RWPE1 (cell line): ENCODE measurements around the gene RNF2.

Experiments used
- CTCF ChIA-PET: fragments of 350-600 bp; sonication (Branson Sonifier 250); formaldehyde crosslinking; extraction: SDS; loops from one replicate; lab custom pipeline; 2021; lab: Yijun Ruan, JAX
- POLR2A ChIA-PET: fragments of 400-600 bp; formaldehyde crosslinking; extraction: SDS; loops from one replicate; lab custom pipeline; 2020; ENCODE audit warnings: antibody characterized with exemption; ENCODE audit not compliant: low non-redundant PET; lab: Yijun Ruan, JAX
- DNase-seq: peaks from one replicate; pipeline ENCODE4 v3.0.0; 2012; ENCODE audit warnings: low spot score
- H3K27ac ChIP-seq: fragments of 450-650 bp; 2 replicates; pipeline ENCODE4 v1.5.1; 2017
- TF ChIP-seq, protein P1 (sequence below): fragments of 450-650 bp; conservative IDR thresholded peaks from 2 replicates; pipeline ENCODE4 v1.5.1; 2017; ENCODE audit warnings: low read depth, mild to moderate bottlenecking

The RNF2 gene

DNA sequence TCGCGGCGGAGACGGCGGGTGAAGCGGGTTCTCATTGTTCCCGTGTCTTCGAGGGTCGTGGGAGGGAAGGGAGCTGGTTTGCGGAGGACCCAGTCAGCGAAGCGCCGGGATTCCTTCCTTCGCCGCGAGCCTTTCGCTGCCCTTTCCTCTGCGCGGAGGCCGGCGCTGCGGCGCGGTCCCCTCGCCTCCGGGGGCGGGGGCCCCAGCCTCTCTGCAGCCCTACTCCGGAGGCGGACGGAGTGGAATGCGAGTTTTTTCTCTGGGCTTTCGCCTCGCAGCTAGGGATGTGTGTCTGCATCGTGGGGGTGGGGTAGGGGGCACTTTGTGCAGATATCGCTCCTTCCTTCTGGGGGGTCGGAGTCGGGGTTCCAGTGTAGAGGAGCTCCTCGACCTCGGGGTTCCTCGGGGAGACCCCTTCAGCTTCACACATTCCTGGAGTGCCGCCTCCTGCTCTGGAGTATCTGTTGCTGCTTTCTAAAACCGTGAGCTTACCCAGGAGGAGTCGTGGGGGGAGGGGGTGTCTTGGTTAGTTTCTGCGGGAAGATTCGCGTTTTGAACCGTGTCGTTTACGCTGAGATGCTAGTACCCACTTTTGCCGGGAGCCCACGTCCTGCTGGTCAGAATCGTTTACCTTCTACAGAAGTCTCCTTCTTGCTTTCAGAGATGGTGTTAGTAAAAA, 595 bp downstream of the RNF2 start:
- peak overlapping the region; percentile 81 for H3K27ac ChIP-seq
- peak; percentile 60 for DNase-seq
- ChIA-PET CTCF (interaction anchor here (0.7 kb wide), 1 partner anchor 123 kb away, joined by 5 read pairs; no protein-coding TSS in a partner anchor), POLR2A (no interaction called here)
- TF ChIP-seq, protein P1, sequence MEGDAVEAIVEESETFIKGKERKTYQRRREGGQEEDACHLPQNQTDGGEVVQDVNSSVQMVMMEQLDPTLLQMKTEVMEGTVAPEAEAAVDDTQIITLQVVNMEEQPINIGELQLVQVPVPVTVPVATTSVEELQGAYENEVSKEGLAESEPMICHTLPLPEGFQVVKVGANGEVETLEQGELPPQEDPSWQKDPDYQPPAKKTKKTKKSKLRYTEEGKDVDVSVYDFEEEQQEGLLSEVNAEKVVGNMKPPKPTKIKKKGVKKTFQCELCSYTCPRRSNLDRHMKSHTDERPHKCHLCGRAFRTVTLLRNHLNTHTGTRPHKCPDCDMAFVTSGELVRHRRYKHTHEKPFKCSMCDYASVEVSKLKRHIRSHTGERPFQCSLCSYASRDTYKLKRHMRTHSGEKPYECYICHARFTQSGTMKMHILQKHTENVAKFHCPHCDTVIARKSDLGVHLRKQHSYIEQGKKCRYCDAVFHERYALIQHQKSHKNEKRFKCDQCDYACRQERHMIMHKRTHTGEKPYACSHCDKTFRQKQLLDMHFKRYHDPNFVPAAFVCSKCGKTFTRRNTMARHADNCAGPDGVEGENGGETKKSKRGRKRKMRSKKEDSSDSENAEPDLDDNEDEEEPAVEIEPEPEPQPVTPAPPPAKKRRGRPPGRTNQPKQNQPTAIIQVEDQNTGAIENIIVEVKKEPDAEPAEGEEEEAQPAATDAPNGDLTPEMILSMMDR = no peak

DNA sequence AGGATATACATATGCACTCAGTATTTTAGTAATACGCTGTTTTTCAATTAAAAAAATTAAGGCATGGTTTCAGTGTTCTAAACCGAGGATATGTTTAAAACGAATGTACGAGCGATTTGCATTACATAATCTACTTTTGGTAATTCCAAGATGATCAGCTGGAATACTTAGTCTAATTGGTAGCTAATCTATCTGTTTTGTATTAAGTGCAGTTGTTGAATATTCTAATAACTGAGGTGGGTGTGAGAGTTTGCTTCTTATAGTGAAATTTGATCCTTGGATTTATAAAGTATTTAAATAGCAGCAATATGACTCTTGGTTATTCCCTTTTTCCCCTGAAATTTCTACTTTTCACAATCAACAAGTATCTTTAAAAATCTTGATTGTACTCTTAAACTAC, 1.3 kb downstream of the RNF2 start:
- POLR2A ChIA-PET = no interaction called here
- CTCF ChIA-PET = no interaction called here
- DNase-seq = no peak
- TF ChIP-seq, protein P1 = no peak
- no peak overlapping the region for H3K27ac ChIP-seq

DNA sequence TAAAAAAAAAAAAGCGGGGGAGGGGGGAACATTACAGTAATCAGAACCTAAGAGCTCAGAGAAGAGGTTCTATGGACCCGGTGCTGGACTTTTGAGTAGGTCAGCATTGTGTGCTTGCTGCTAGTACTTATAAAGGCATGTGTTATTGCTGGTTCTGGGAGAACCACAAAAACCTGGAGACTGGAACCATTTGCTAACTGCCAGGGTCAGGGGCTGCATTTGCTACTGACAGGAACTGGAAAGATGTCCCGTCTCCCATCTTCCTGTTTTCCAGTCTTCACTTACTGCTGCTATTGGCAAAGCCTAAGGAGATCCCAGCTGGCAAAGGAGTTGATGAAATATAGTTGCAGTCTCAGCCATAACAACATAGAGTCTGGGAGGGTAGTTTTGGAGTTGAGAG, 4.3 kb downstream of the RNF2 start:
- TF ChIP-seq, protein P1 = no peak
- no peak for DNase-seq
- no peak overlapping the region for H3K27ac ChIP-seq
- ChIA-PET POLR2A (no interaction called here), CTCF (interaction anchor here (0.6 to 1.9 kb wide), 2 partner anchors 244 to 682 kb away, joined by 3 to 5 read pairs; no protein-coding TSS in a partner anchor)

DNA sequence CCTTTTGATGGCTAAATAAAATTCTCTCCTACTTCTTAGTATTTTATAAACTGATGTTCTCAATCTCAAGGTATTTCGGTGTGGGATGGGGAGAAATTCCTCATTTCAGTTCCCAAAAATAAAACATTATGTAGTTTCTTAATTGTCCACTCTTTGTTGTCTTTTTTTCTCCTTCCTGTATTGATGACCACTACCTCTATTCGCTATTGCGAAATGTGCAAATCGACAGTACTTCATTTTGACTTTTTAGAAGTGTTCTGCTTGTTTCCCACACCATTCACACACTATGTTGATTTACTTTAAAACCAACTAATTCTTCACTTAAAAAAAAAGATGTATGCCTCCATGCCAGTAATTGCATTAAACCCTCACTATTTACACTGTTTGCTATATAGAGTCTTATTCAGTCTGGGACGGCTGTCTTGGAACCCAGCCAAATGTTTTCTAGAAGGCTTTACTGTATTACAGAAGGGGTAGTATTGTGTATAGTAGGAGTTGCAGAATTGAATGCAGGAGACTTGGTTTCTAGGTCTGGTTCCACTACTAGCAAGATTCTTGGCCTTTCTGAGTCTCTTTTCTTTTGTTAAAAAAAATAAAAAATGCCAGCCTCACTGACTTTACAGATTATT, 5.6 kb downstream of the RNF2 start:
- DNase-seq = no peak
- ChIA-PET CTCF (no interaction called here), POLR2A (no interaction called here)
- no peak overlapping the region for H3K27ac ChIP-seq
- TF ChIP-seq, protein P1 = no peak

DNA sequence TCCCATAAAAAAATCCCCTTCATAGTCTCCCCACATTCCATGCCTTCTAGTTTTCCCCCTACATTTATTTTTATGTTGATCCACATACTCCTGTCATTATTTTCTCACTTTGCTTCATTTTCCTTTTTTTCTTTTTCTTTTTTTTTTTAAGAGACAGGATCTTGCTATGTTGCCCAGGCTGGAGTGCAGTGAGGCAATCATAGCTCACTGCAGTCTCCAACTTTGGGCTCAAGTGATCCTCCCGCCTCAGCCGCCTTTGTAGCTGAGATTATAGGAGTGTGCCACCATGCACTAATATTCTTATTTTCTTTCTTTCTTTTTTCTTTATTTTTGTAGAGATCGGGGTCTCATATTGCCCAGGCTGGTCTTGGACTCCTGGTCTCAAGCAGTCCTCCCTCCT, 7.8 kb downstream of the RNF2 start:
- DNase-seq = no peak
- ChIA-PET POLR2A (no interaction called here), CTCF (no interaction called here)
- TF ChIP-seq, protein P1 = no peak
- H3K27ac ChIP-seq = no peak overlapping the region

DNA sequence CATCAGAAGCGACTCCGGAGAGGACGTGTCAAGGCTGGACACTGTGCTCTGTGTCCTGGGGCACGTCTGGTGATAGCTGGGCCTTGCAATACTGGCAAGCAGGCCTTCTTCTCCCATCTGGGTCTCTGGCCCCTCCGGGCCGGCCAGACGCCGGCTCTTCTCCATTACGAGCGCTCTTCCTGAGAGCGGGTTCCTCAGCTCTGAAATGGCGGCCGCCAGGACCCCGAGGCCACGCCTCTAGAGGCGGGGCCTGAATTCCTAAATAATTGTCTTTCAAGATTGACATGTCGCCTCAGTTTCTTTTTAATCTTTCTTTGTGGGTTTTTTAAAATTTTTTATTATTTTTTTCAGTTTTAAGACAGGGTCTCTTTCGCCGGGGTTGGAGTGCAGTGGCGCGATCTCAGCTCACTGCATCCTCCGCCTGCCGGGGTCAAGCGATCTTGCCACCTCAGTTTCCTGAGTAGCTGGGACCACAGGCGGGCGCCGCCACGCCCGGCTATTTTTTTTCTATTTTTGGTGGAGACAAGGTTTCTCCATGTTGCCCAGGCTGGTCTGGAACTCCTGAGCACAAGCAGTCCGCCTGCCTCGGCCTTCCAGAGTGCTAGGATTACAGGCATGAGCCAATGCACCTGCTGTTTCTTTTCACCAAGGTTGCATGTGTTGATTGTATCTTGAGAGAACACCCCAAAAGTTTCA, 9.2 kb downstream of the RNF2 start:
- ChIA-PET POLR2A (no interaction called here), CTCF (interaction anchor here (0.6 to 0.7 kb wide), 3 partner anchors 23 to 618 kb away, joined by 3 to 4 read pairs (median 3); no protein-coding TSS in a partner anchor)
- TF ChIP-seq, protein P1 = no peak
- DNase-seq = no peak
- H3K27ac ChIP-seq = no peak overlapping the region
